A673 (cell line): ENCODE data around the gene BAHD1. TPM values are rescaled to one million over a fixed set of nuclear protein-coding genes. Genes with fewer than 3 reads are reported as not detected.

Experiments used
- BruUV-seq: library from RNA; stranded (reverse); fragments of 400-500 nt; replicated peaks from 2 replicates; lab custom pipeline; 2021; lab: Mats Ljungman, UMichigan
- CTCF ChIA-PET: fragments of 300-600 bp; sonication (Branson Sonifier 250); formaldehyde crosslinking; loops from one replicate; lab custom pipeline; 2022; ENCODE audit warnings: antibody characterized with exemption; lab: Charles Lee
- POLR2A ChIA-PET: fragments of 300-600 bp; sonication (Branson Sonifier 250); formaldehyde crosslinking; loops from one replicate; lab custom pipeline; 2022; ENCODE audit warnings: antibody characterized with exemption; ENCODE audit not compliant: low non-redundant PET; lab: Charles Lee
- DNase-seq: peaks from one replicate; pipeline ENCODE4 v3.0.0-alpha.2; 2015; ENCODE audit warnings: low spot score
- H3K27ac ChIP-seq: fragments of 200-600 bp; sonication (generic); 2 replicates; pipeline ENCODE4 v1.5.1; 2016; ENCODE audit warnings: mixed run types, low read depth, mild to moderate bottlenecking, mixed read lengths, antibody characterized with exemption, low read length; ENCODE audit not compliant: poor library complexity, severe bottlenecking
- H3K27me3 ChIP-seq: fragments of 200-600 bp; sonication (generic); replicated peaks from 2 replicates; pipeline ENCODE4 v1.6.1; 2017; ENCODE audit warnings: mixed run types, low read depth, mild to moderate bottlenecking, mixed read lengths, antibody characterized with exemption, low read length; ENCODE audit not compliant: insufficient read depth, poor library complexity
- H3K36me3 ChIP-seq: fragments of 200-600 bp; sonication (generic); 2 replicates; pipeline ENCODE4 v1.6.1; 2016; ENCODE audit warnings: mixed run types, mild to moderate bottlenecking, mixed read lengths, antibody characterized with exemption, low read length; ENCODE audit not compliant: insufficient read depth, poor library complexity, severe bottlenecking
- H3K4me1 ChIP-seq: fragments of 200-600 bp; sonication (generic); 2 replicates; pipeline ENCODE4 v1.6.1; 2017; ENCODE audit warnings: mixed run types, mild to moderate bottlenecking, mixed read lengths, antibody characterized with exemption, low read length; ENCODE audit not compliant: insufficient read depth, poor library complexity, severe bottlenecking
- H3K4me3 ChIP-seq: fragments of 200-600 bp; sonication (generic); 2 replicates; pipeline ENCODE4 v1.5.1; 2016; ENCODE audit warnings: low read depth, mixed run types, mild to moderate bottlenecking, mixed read lengths, low read length; ENCODE audit not compliant: poor library complexity, severe bottlenecking
- H3K9me3 ChIP-seq: fragments of 200-600 bp; sonication (generic); 2 replicates; pipeline ENCODE4 v1.6.1; 2016; ENCODE audit warnings: mixed run types, low read depth, mild to moderate bottlenecking, mixed read lengths, antibody characterized with exemption, low read length; ENCODE audit not compliant: poor library complexity, severe bottlenecking
- EZH2 ChIP-seq: fragments of 200-600 bp; sonication (generic); IDR thresholded peaks from 2 replicates; pipeline ENCODE4 v1.6.1; 2017; ENCODE audit warnings: borderline replicate concordance, low read depth, mild to moderate bottlenecking, mixed read lengths, antibody characterized with exemption, low read length; ENCODE audit not compliant: poor library complexity, severe bottlenecking
- intact Hi-C: fragments of 100-400 bp; cut with micrococcal nuclease; formaldehyde crosslinking; loops from one replicate; pipeline ENCODE4 v1.10.0; 2022; ENCODE audit not compliant: unreplicated experiment
- total RNA-seq: library from RNA; stranded (reverse); gene quantifications from 2 replicates; pipeline ENCODE4 v1.2.3, GENCODE V29; 2021
- TF ChIP-seq, protein P1 (sequence below): fragments of 300-800, 200-600 bp; sonication (generic); conservative IDR thresholded peaks from 2 replicates; pipeline ENCODE4 v1.5.1; 2017; ENCODE audit warnings: low read depth, mild to moderate bottlenecking, antibody characterized with exemption, low read length, moderate library complexity, mixed read lengths

BAHD1 gene
- total RNA-seq, 1 experiment from 2014 or later: 33.5 TPM

DNA sequence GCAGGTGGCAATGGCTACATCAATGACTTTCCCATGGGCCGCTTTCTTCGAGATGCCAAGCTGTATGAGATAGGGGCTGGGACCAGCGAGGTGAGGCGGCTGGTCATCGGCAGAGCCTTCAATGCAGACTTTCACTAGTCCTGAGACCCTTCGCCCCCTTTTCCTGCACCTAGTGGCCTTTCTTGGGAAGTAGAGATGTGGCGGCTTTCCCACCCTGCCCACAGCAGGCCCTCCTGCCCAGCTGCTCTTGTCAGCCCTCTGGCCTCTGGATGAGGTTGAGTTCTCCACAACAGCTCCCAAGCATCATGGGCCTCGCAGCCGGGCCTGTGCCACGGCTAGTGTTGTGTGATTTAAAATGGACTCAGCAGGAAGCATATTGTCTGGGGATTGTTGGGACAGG lies 22.6 kb upstream of the BAHD1 start:
- H3K36me3 ChIP-seq: peaks cover 29% of the 10 kb centered on the region
- H3K27me3 ChIP-seq: no peaks in the 10 kb centered on the region
- CTCF ChIA-PET: no interaction called here
- H3K4me3 ChIP-seq: no peak overlapping the region
- H3K4me1 ChIP-seq: no peaks in the 10 kb centered on the region
- no peak overlapping the region for H3K27ac ChIP-seq
- H3K9me3 ChIP-seq: no peaks in the 10 kb centered on the region
- TF ChIP-seq, protein P1, sequence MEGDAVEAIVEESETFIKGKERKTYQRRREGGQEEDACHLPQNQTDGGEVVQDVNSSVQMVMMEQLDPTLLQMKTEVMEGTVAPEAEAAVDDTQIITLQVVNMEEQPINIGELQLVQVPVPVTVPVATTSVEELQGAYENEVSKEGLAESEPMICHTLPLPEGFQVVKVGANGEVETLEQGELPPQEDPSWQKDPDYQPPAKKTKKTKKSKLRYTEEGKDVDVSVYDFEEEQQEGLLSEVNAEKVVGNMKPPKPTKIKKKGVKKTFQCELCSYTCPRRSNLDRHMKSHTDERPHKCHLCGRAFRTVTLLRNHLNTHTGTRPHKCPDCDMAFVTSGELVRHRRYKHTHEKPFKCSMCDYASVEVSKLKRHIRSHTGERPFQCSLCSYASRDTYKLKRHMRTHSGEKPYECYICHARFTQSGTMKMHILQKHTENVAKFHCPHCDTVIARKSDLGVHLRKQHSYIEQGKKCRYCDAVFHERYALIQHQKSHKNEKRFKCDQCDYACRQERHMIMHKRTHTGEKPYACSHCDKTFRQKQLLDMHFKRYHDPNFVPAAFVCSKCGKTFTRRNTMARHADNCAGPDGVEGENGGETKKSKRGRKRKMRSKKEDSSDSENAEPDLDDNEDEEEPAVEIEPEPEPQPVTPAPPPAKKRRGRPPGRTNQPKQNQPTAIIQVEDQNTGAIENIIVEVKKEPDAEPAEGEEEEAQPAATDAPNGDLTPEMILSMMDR: no peak
- no peak for TF ChIP-seq EZH2
- no TSS peak for BruUV-seq
- POLR2A ChIA-PET: no interaction called here
- intact Hi-C loops: no loop called here
- DNase-seq: no peak

DNA sequence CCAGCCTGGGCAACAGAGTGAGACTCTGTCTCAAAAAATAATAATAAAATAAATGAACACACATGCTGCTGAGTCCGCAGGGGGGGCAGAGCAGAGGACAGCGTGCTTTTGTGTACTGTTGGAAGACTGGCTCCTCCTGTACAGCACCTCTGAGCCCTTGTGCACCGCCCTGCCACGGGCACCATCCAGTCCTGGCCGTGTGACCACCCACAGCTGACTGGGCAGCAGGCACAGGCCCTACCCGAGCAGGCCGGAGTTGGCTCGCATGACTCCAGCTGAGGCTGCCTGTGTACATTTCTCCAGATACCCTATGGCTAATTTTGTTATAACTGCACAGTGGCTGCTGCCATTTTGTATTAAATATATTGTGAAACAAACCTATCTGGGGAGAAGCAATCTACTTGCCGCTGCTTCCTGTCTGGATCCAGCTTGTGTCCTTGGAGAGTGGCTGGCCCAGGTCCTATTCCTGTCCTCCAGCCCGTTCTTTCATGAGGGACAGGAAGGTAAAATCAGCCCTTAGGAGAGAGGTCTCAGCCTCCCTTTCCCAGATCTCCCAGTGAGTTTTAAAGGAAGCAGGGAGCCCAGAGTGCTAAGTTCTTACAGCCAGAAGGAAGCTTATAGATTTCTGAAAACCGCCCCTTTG lies 20.6 kb upstream of the BAHD1 start:
- DNase-seq: no peak
- H3K27ac ChIP-seq: no peak overlapping the region
- ChIA-PET POLR2A (interaction anchor here (0.6 to 0.7 kb wide), 2 partner anchors 9 to 487 kb away, joined by 4 to 5 read pairs; partner anchors contain the start of gene EIF2AK4), CTCF (no interaction called here)
- H3K4me3 ChIP-seq: no peak overlapping the region
- no peaks in the 10 kb centered on the region for H3K4me1 ChIP-seq
- TF ChIP-seq EZH2: no peak
- TF ChIP-seq, protein P1: no peak
- intact Hi-C loops: loop anchor here (10.0 kb wide), 1 partner anchor 375 kb away; no protein-coding TSS in a partner anchor
- BruUV-seq: no TSS peak
- H3K9me3 ChIP-seq: no peaks in the 10 kb centered on the region
- peaks cover 14% of the 10 kb centered on the region for H3K36me3 ChIP-seq
- H3K27me3 ChIP-seq: no peaks in the 10 kb centered on the region

DNA sequence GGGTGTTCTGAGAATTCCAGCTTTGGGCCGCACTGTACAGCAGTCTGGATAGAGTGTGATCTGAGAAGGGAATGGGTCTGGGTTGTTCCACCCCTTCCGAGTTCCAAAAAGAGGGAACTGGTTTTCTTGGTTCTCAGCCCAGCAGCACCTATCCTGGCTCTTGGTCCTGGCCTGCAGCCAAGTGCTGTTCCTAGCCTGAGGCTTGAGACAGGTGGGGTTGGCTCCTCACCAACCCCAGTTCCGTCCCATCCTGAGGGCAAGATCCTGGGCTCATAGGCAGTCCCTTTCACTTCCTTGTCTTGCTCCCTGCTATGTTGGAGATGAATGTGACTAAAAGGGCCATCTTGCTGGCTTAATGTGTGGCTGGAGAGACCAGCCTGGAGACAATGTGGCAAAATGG lies 20.0 kb upstream of the BAHD1 start:
- Histone ChIP-seq H3K4me1 (no peaks in the 10 kb centered on the region), H3K27me3 (no peaks in the 10 kb centered on the region), H3K27ac (no peak overlapping the region), H3K9me3 (no peaks in the 10 kb centered on the region), H3K4me3 (no peak overlapping the region), H3K36me3 (peaks cover 8% of the 10 kb centered on the region)
- ChIA-PET CTCF (interaction anchor here (0.9 to 2.1 kb wide), 3 partner anchors 20 to 375 kb away, joined by 3 to 12 read pairs (median 3); partner anchors contain the start of gene BAHD1), POLR2A (interaction anchor here (0.7 kb wide), 1 partner anchor 8 kb away, joined by 5 read pairs; no protein-coding TSS in a partner anchor)
- TF ChIP-seq EZH2: no peak
- TF ChIP-seq, protein P1: no peak
- no TSS peak for BruUV-seq
- no peak for DNase-seq
- intact Hi-C loops: loop anchor here (10.0 kb wide), 1 partner anchor 376 kb away; no protein-coding TSS in a partner anchor
